C4-2B (cell line): ENCODE measurements around the gene ADGRB2.
A peak's percentile ranks its signal among the peaks of the same experiment; 100 is the strongest.

Experiments
- CTCF ChIP-seq: fragments of 450-650 bp; conservative IDR thresholded peaks from 2 replicates; pipeline ENCODE4 v1.5.1; 2017; ENCODE audit warnings: mild to moderate bottlenecking
- ZFX ChIP-seq: fragments of 450-650 bp; IDR thresholded peaks from 2 replicates; pipeline ENCODE4 v1.6.1; 2017

GRCh38 chr1:31715087-31715872 is 48.9 kb downstream of the ADGRB2 start:
- TF ChIP-seq CTCF (peak; percentile 91), ZFX (no peak)
